ENCODE measurements around the gene IGSF5.
"Not testable (repeated sequence)": the region's sequence is repeated elsewhere in the genome, so short reads cannot be mapped to it uniquely, and the experiment has no call there.

Gene IGSF5

GRCh38 chr21:39736716-39737115 is 8.3 kb upstream of the IGSF5 start:
- H3K4me1 ChIP-seq (ENCODE audit: control insufficient read depth, insufficient read depth, low read length, poor library complexity, severe bottlenecking), result no peaks in the 10 kb centered on the region
- no peak overlapping the region for H3K4me3 ChIP-seq (ENCODE audit: insufficient read depth, low read depth, low read length, poor library complexity, severe bottlenecking)
- H3K27me3 ChIP-seq (replicated peaks; ENCODE audit: control insufficient read depth, insufficient read depth, low read length, poor library complexity, severe bottlenecking), result no peaks in the 10 kb centered on the region
- no peaks in the 10 kb centered on the region for H3K9me3 ChIP-seq (ENCODE audit: control insufficient read depth, low read length)
- no peak for DNase-seq
- H3K36me3 ChIP-seq (ENCODE audit: control insufficient read depth, insufficient read depth, low read length), result no peaks in the 10 kb centered on the region
- no peak overlapping the region for H3K27ac ChIP-seq (ENCODE audit: insufficient read depth, low read length, poor library complexity, severe bottlenecking)

DNA sequence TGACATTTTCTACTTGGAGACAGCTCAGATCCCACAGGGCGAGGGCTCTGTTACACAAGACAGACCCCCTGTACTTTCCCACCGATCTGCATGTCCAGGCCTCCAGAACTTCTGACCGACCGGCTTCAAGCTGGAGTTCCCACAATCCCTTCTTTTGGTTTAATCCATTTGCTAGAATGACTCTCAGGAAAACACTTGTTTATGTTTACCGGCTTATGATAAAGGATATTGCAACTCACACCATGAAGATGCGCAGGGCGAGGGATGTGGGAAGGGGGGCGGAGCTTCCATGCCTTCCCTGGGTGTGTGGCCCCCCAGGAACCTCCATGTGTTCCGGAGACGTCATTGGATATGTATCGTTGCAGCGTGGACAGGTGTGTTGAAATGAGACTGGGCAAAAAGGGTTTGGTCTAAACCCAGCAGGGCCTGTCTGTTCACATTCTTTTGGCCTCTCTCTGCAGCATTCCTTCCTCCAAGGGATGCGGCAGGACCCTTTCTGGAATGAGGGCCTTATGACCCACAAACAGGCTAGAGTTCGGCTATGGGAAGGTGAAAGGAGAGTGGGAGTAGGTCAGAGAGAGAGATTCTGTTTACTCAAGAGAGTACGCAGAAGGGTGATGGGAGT is 7.5 kb upstream of the IGSF5 start:
- H3K36me3 ChIP-seq (ENCODE audit: control insufficient read depth, insufficient read depth, low read length), result no peaks in the 10 kb centered on the region
- no peaks in the 10 kb centered on the region for H3K27me3 ChIP-seq (replicated peaks; ENCODE audit: control insufficient read depth, insufficient read depth, low read length, poor library complexity, severe bottlenecking)
- H3K4me3 ChIP-seq (ENCODE audit: insufficient read depth, low read depth, low read length, poor library complexity, severe bottlenecking), result no peak overlapping the region
- H3K27ac ChIP-seq (ENCODE audit: insufficient read depth, low read length, poor library complexity, severe bottlenecking), result no peak overlapping the region
- H3K9me3 ChIP-seq (ENCODE audit: control insufficient read depth, low read length), result no peaks in the 10 kb centered on the region
- no peaks in the 10 kb centered on the region for H3K4me1 ChIP-seq (ENCODE audit: control insufficient read depth, insufficient read depth, low read length, poor library complexity, severe bottlenecking)
- DNase-seq, result no peak

GRCh38 chr21:39738566-39738965 is 6.4 kb upstream of the IGSF5 start:
- no peak for DNase-seq

DNA sequence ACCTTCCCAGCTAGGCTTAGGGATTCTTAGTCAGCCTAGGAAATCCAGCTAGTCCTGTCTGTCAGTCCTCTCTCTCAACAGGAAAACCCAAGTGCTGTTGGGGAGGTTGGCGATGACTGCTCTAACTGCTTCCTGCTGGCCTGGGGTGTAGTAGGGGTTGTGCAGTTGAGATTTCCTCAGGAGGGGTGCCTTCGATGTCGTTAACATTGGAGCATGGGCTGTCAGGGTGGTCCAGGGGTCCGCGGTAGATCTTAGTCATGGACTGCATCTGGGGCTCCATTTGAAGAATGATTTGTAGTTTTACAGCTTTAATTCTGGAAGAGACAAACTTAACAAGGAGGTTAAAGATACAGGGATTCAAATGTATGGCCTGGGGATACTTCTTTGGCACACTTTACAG is 5.5 kb upstream of the IGSF5 start:
- not testable (repeated sequence) for H3K27ac ChIP-seq (ENCODE audit: insufficient read depth, low read length, poor library complexity, severe bottlenecking); H3K4me1 ChIP-seq (ENCODE audit: control insufficient read depth, insufficient read depth, low read length, poor library complexity, severe bottlenecking); H3K27me3 ChIP-seq (replicated peaks; ENCODE audit: control insufficient read depth, insufficient read depth, low read length, poor library complexity, severe bottlenecking); DNase-seq; H3K36me3 ChIP-seq (ENCODE audit: control insufficient read depth, insufficient read depth, low read length); H3K4me3 ChIP-seq (ENCODE audit: insufficient read depth, low read depth, low read length, poor library complexity, severe bottlenecking); H3K9me3 ChIP-seq (ENCODE audit: control insufficient read depth, low read length)

More at GRCh38 chr21:39738566-39738965, 6.4 kb upstream of the IGSF5 start:
- Histone ChIP-seq H3K27me3 (replicated peaks; ENCODE audit: control insufficient read depth, insufficient read depth, low read length, poor library complexity, severe bottlenecking) (no peaks in the 10 kb centered on the region), H3K4me3 (ENCODE audit: insufficient read depth, low read depth, low read length, poor library complexity, severe bottlenecking) (no peak overlapping the region), H3K9me3 (ENCODE audit: control insufficient read depth, low read length) (no peaks in the 10 kb centered on the region), H3K27ac (ENCODE audit: insufficient read depth, low read length, poor library complexity, severe bottlenecking) (no peak overlapping the region), H3K36me3 (ENCODE audit: control insufficient read depth, insufficient read depth, low read length) (no peaks in the 10 kb centered on the region), H3K4me1 (ENCODE audit: control insufficient read depth, insufficient read depth, low read length, poor library complexity, severe bottlenecking) (no peaks in the 10 kb centered on the region)

DNA sequence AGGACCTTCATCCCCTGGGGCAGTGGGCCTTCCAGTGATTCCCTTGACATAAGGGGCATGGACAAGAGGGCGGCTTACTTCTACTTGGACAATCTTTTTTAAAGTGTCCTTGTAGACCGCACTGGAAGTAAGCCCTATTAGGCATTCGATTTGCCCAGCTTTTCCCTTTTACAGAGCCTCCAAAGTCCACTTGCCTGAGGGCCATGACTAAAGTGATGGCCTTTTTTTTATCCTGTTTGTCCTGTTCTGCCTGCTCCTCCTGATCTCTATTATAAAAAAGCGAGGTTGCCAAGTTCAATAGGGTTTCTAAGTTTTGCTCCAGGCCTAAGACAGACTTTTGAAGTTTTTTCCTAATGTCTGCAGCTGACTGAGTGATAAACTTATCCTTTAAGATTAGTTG is 2.4 kb upstream of the IGSF5 start:
- H3K9me3 ChIP-seq (ENCODE audit: control insufficient read depth, low read length); H3K27ac ChIP-seq (ENCODE audit: insufficient read depth, low read length, poor library complexity, severe bottlenecking); H3K27me3 ChIP-seq (replicated peaks; ENCODE audit: control insufficient read depth, insufficient read depth, low read length, poor library complexity, severe bottlenecking); H3K36me3 ChIP-seq (ENCODE audit: control insufficient read depth, insufficient read depth, low read length); H3K4me1 ChIP-seq (ENCODE audit: control insufficient read depth, insufficient read depth, low read length, poor library complexity, severe bottlenecking); H3K4me3 ChIP-seq (ENCODE audit: insufficient read depth, low read depth, low read length, poor library complexity, severe bottlenecking); DNase-seq: not testable (repeated sequence)

GRCh38 chr21:39745332-39745731 is 349 bp downstream of the IGSF5 start:
- H3K36me3 ChIP-seq (ENCODE audit: control insufficient read depth, insufficient read depth, low read length); DNase-seq; H3K27ac ChIP-seq (ENCODE audit: insufficient read depth, low read length, poor library complexity, severe bottlenecking): not testable (repeated sequence)

DNA sequence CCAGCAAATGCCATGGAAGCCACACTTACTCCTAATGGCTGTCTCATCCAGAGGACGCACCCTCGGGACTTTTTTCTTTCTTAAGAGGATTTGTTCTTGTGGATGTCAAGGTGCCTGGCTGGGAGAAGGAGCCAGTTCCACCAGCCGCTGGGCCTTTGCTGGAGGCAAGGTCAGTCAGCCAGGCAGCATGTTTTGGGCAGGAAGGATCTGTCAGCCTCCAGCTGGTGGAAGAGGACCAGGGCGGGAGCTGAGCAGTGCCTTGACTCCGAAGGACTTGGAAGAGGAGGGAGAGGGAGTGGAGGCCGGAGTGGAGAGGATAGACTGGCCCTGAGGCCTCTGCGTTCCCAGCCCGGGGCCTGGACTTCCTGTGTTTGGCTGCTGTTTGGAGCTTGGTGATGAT is 5.7 kb downstream of the IGSF5 start:
- Histone ChIP-seq H3K27ac (ENCODE audit: insufficient read depth, low read length, poor library complexity, severe bottlenecking) (no peak overlapping the region), H3K9me3 (ENCODE audit: control insufficient read depth, low read length) (no peaks in the 10 kb centered on the region), H3K4me1 (ENCODE audit: control insufficient read depth, insufficient read depth, low read length, poor library complexity, severe bottlenecking) (no peaks in the 10 kb centered on the region), H3K4me3 (ENCODE audit: insufficient read depth, low read depth, low read length, poor library complexity, severe bottlenecking) (no peak overlapping the region), H3K27me3 (replicated peaks; ENCODE audit: control insufficient read depth, insufficient read depth, low read length, poor library complexity, severe bottlenecking) (no peaks in the 10 kb centered on the region), H3K36me3 (ENCODE audit: control insufficient read depth, insufficient read depth, low read length) (no peaks in the 10 kb centered on the region)
- no peak for DNase-seq

More at GRCh38 chr21:39745332-39745731, 349 bp downstream of the IGSF5 start:
- not testable (repeated sequence) for H3K9me3 ChIP-seq (ENCODE audit: control insufficient read depth, low read length); H3K4me1 ChIP-seq (ENCODE audit: control insufficient read depth, insufficient read depth, low read length, poor library complexity, severe bottlenecking); H3K27me3 ChIP-seq (replicated peaks; ENCODE audit: control insufficient read depth, insufficient read depth, low read length, poor library complexity, severe bottlenecking); H3K4me3 ChIP-seq (ENCODE audit: insufficient read depth, low read depth, low read length, poor library complexity, severe bottlenecking)

DNA sequence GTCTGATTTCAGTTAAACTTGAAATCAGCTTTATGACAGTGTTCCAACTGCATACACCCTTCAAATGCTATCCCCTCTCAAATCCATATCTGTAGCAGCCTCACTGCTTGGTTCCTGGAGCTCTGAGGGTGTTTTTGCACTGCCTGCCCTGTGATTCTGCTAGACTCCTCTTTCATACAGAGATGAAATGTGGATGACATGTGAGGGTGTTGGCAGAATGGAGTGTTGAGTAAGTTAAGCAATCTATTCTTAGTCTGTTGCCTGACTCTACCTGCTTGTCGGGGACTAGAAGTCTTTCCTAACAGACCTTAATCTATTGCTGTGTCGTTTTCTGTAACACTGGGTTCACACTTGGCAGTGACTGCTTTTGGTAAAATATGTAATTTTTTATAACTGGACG is 9.8 kb downstream of the IGSF5 start:
- no peak overlapping the region for H3K4me3 ChIP-seq (ENCODE audit: insufficient read depth, low read depth, low read length, poor library complexity, severe bottlenecking)
- no peaks in the 10 kb centered on the region for H3K36me3 ChIP-seq (ENCODE audit: control insufficient read depth, insufficient read depth, low read length)
- no peaks in the 10 kb centered on the region for H3K9me3 ChIP-seq (ENCODE audit: control insufficient read depth, low read length)

GRCh38 chr21:39756285-39756684 is 11.3 kb downstream of the IGSF5 start:
- Histone ChIP-seq H3K36me3 (ENCODE audit: control insufficient read depth, insufficient read depth, low read length) (no peaks in the 10 kb centered on the region), H3K27me3 (replicated peaks; ENCODE audit: control insufficient read depth, insufficient read depth, low read length, poor library complexity, severe bottlenecking) (no peaks in the 10 kb centered on the region), H3K4me1 (ENCODE audit: control insufficient read depth, insufficient read depth, low read length, poor library complexity, severe bottlenecking) (no peaks in the 10 kb centered on the region), H3K9me3 (ENCODE audit: control insufficient read depth, low read length) (no peaks in the 10 kb centered on the region), H3K27ac (ENCODE audit: insufficient read depth, low read length, poor library complexity, severe bottlenecking) (no peak overlapping the region), H3K4me3 (ENCODE audit: insufficient read depth, low read depth, low read length, poor library complexity, severe bottlenecking) (no peak overlapping the region)
- no peak for DNase-seq

More for the DNA sequence above, 9.8 kb downstream of the IGSF5 start:
- Histone ChIP-seq H3K4me1 (ENCODE audit: control insufficient read depth, insufficient read depth, low read length, poor library complexity, severe bottlenecking) (no peaks in the 10 kb centered on the region), H3K27ac (ENCODE audit: insufficient read depth, low read length, poor library complexity, severe bottlenecking) (no peak overlapping the region), H3K27me3 (replicated peaks; ENCODE audit: control insufficient read depth, insufficient read depth, low read length, poor library complexity, severe bottlenecking) (no peaks in the 10 kb centered on the region)
- no peak for DNase-seq

GRCh38 chr21:39763272-39763970 is 18.4 kb downstream of the IGSF5 start:
- no peaks in the 10 kb centered on the region for H3K27me3 ChIP-seq (replicated peaks; ENCODE audit: control insufficient read depth, insufficient read depth, low read length, poor library complexity, severe bottlenecking)
- no peaks in the 10 kb centered on the region for H3K4me1 ChIP-seq (ENCODE audit: control insufficient read depth, insufficient read depth, low read length, poor library complexity, severe bottlenecking)
- no peak overlapping the region for H3K4me3 ChIP-seq (ENCODE audit: insufficient read depth, low read depth, low read length, poor library complexity, severe bottlenecking)
- no peaks in the 10 kb centered on the region for H3K36me3 ChIP-seq (ENCODE audit: control insufficient read depth, insufficient read depth, low read length)
- DNase-seq, result no peak
- no peaks in the 10 kb centered on the region for H3K9me3 ChIP-seq (ENCODE audit: control insufficient read depth, low read length)
- H3K27ac ChIP-seq (ENCODE audit: insufficient read depth, low read length, poor library complexity, severe bottlenecking), result no peak overlapping the region

Measured in effector memory CD4-positive, alpha-beta T cell (primary cell).